ENCODE results near the gene BRMS1L.

BRMS1L gene

GRCh38 chr14:35855876-35856481, 29.8 kb downstream of the BRMS1L start:
- Histone ChIP-seq H3F3A (ENCODE audit: insufficient read depth, low read length) (no peaks in the 10 kb centered on the region), H3K27me3 (ENCODE audit: insufficient read depth, low read length) (no peaks in the 10 kb centered on the region), H3K9ac (ENCODE audit: low read length) (no peak overlapping the region), H3K4me3 (ENCODE audit: low read depth, low read length, poor library complexity, severe bottlenecking) (no peak overlapping the region), H4K20me1 (ENCODE audit: insufficient read depth, low read length) (no peaks in the 10 kb centered on the region), H3K79me2 (ENCODE audit: insufficient read depth, low read length) (no peaks in the 10 kb centered on the region), H3K4me2 (ENCODE audit: low read length) (peak overlapping the region; percentile 28; the same call in 1 of the 2 replicates), H2AFZ (ENCODE audit: low read length) (no peak overlapping the region), H3K36me3 (ENCODE audit: insufficient read depth, low read length) (peaks cover 14% of the 10 kb centered on the region), H3K9me3 (ENCODE audit: low read length) (peaks cover 9% of the 10 kb centered on the region), H3K27ac (ENCODE audit: low read depth, low read length, poor library complexity, severe bottlenecking) (peak overlapping the region; percentile 54), H3K4me1 (ENCODE audit: insufficient read depth, low read length, severe bottlenecking) (peaks cover 22% of the 10 kb centered on the region), H3K9me2 (ENCODE audit: low read depth, low read length) (no peaks in the 10 kb centered on the region)
- TF ChIP-seq CTCF (IDR thresholded peaks at IDR 0.05; ENCODE audit: low read length) (no peak; the same call in 1 of the 2 replicates), EZH2 (IDR thresholded peaks at IDR 0.05; ENCODE audit: borderline replicate concordance, low read length) (no peak)

- Histone ChIP-seq H3K9me3 (ENCODE audit: low read length) (no peaks in the 10 kb centered on the region), H3K9ac (ENCODE audit: low read length) (no peak overlapping the region), H3K36me3 (ENCODE audit: insufficient read depth, low read length) (peaks cover 7% of the 10 kb centered on the region; the same call in 1 of the 2 replicates), H3K4me3 (ENCODE audit: low read depth, low read length, poor library complexity, severe bottlenecking) (no peak overlapping the region), H4K20me1 (ENCODE audit: insufficient read depth, low read length) (no peaks in the 10 kb centered on the region), H3K4me1 (ENCODE audit: insufficient read depth, low read length, severe bottlenecking) (peaks cover 27% of the 10 kb centered on the region), H3K27ac (ENCODE audit: low read depth, low read length, poor library complexity, severe bottlenecking) (no peak overlapping the region), H3K9me2 (ENCODE audit: low read depth, low read length) (no peaks in the 10 kb centered on the region), H3K4me2 (ENCODE audit: low read length) (no peak overlapping the region), H3K79me2 (ENCODE audit: insufficient read depth, low read length) (no peaks in the 10 kb centered on the region), H3K27me3 (ENCODE audit: insufficient read depth, low read length) (no peaks in the 10 kb centered on the region), H2AFZ (ENCODE audit: low read length) (no peak overlapping the region), H3F3A (ENCODE audit: insufficient read depth, low read length) (no peaks in the 10 kb centered on the region)
- TF ChIP-seq CTCF (IDR thresholded peaks at IDR 0.05; ENCODE audit: low read length) = no peak
- no peak for TF ChIP-seq EZH2 (IDR thresholded peaks at IDR 0.05; ENCODE audit: borderline replicate concordance, low read length)
These were observed 32.5 kb downstream of the BRMS1L start for GRCh38 chr14:35858521-35859209.

GRCh38 chr14:35861204-35861868, 35.2 kb downstream of the BRMS1L start:
- H4K20me1 ChIP-seq (ENCODE audit: insufficient read depth, low read length) = no peaks in the 10 kb centered on the region
- no peaks in the 10 kb centered on the region for H3K9me3 ChIP-seq (ENCODE audit: low read length)
- H3K79me2 ChIP-seq (ENCODE audit: insufficient read depth, low read length) = no peaks in the 10 kb centered on the region
- TF ChIP-seq CTCF (IDR thresholded peaks at IDR 0.05; ENCODE audit: low read length) (no peak), EZH2 (IDR thresholded peaks at IDR 0.05; ENCODE audit: borderline replicate concordance, low read length) (no peak)
- H3K9me2 ChIP-seq (ENCODE audit: low read depth, low read length) = no peaks in the 10 kb centered on the region
- H3K4me2 ChIP-seq (ENCODE audit: low read length) = no peak overlapping the region
- peaks cover 13% of the 10 kb centered on the region for H3K4me1 ChIP-seq (ENCODE audit: insufficient read depth, low read length, severe bottlenecking)
- H3K36me3 ChIP-seq (ENCODE audit: insufficient read depth, low read length) = peaks cover 7% of the 10 kb centered on the region; the same call in 1 of the 2 replicates
- H3K27ac ChIP-seq (ENCODE audit: low read depth, low read length, poor library complexity, severe bottlenecking) = no peak overlapping the region
- no peaks in the 10 kb centered on the region for H3K27me3 ChIP-seq (ENCODE audit: insufficient read depth, low read length)
- no peak overlapping the region for H3K9ac ChIP-seq (ENCODE audit: low read length)
- no peak overlapping the region for H2AFZ ChIP-seq (ENCODE audit: low read length)
- H3K4me3 ChIP-seq (ENCODE audit: low read depth, low read length, poor library complexity, severe bottlenecking) = no peak overlapping the region
- H3F3A ChIP-seq (ENCODE audit: insufficient read depth, low read length) = no peaks in the 10 kb centered on the region
